Trophoblast cell (in vitro differentiated cells and primary cell): ENCODE results near the gene PPFIA2.

Experiments
- DNase-seq, 2 donors: peaks; one replicate each; pipeline ENCODE4 v3.0.0-alpha.2; 2016
- H2AFZ ChIP-seq: 2 replicates; pipeline ENCODE4 v1.6.1; 2013; ENCODE audit warnings: low read length, moderate library complexity, mild to moderate bottlenecking; ENCODE audit not compliant: insufficient read depth, poor library complexity
- H2AK5ac ChIP-seq: 2 replicates; pipeline ENCODE4 v1.6.1; 2013; ENCODE audit warnings: mild to moderate bottlenecking, low read length
- H2BK120ac ChIP-seq: 2 replicates; pipeline ENCODE4 v1.6.1; 2013; ENCODE audit warnings: low read length, mild to moderate bottlenecking, moderate library complexity; ENCODE audit not compliant: insufficient read depth, poor library complexity
- H2BK12ac ChIP-seq: 2 replicates; pipeline ENCODE4 v1.6.1; 2013; ENCODE audit warnings: mild to moderate bottlenecking, low read length, moderate library complexity
- H2BK5ac ChIP-seq: 2 replicates; pipeline ENCODE4 v1.6.1; 2013; ENCODE audit warnings: low read length, low read depth, moderate library complexity, mild to moderate bottlenecking; ENCODE audit not compliant: poor library complexity
- H3K14ac ChIP-seq: 2 replicates; pipeline ENCODE4 v1.6.1; 2013; ENCODE audit warnings: mild to moderate bottlenecking, low read length
- H3K18ac ChIP-seq: 2 replicates; pipeline ENCODE4 v1.6.1; 2013; ENCODE audit warnings: mild to moderate bottlenecking, low read length
- H3K23ac ChIP-seq: 2 replicates; pipeline ENCODE4 v1.6.1; 2013; ENCODE audit warnings: low read length
- H3K27ac ChIP-seq: 2 replicates; pipeline ENCODE4 v1.5.1; 2013; ENCODE audit warnings: low read depth, mild to moderate bottlenecking, inconsistent platforms, low read length, moderate library complexity
- H3K27me3 ChIP-seq: 2 replicates; pipeline ENCODE4 v1.6.1; 2013; ENCODE audit warnings: inconsistent platforms, mild to moderate bottlenecking, low read length, moderate library complexity; ENCODE audit not compliant: insufficient read depth
- H3K36me3 ChIP-seq, 2 experiments: 1 replicate in 1 of 2; 2 replicates in 1 of 2; pipeline ENCODE4 v1.6.1; 2013; ENCODE audit warnings: low read length in 2 of 2, mild to moderate bottlenecking in 2 of 2, moderate library complexity in 1 of 2; ENCODE audit not compliant: insufficient read depth in 2 of 2, control insufficient read depth in 1 of 2
- H3K4ac ChIP-seq: 2 replicates; pipeline ENCODE4 v1.6.1; 2013; ENCODE audit warnings: low read depth, mild to moderate bottlenecking, low read length, moderate library complexity
- H3K4me1 ChIP-seq, 2 experiments: 1 replicate in 1 of 2; 2 replicates in 1 of 2; pipeline ENCODE4 v1.6.1; 2013; ENCODE audit warnings: low read length in 2 of 2, mild to moderate bottlenecking in 2 of 2, moderate library complexity in 1 of 2; ENCODE audit not compliant: insufficient read depth in 2 of 2, control insufficient read depth in 1 of 2
- H3K4me2 ChIP-seq: 2 replicates; pipeline ENCODE4 v1.6.1; 2013; ENCODE audit warnings: inconsistent platforms, mild to moderate bottlenecking, low read length, moderate library complexity
- H3K4me3 ChIP-seq: 2 replicates; pipeline ENCODE4 v1.5.1; 2013; ENCODE audit warnings: mild to moderate bottlenecking, low read depth, low read length, inconsistent platforms
- H3K79me1 ChIP-seq: one replicate; pipeline ENCODE4 v1.6.1; 2013; ENCODE audit warnings: low read length
- H3K79me2 ChIP-seq: 2 replicates; pipeline ENCODE4 v1.6.1; 2013; ENCODE audit warnings: low read length, mild to moderate bottlenecking; ENCODE audit not compliant: control insufficient read depth, insufficient read depth, poor library complexity
- H3K9ac ChIP-seq: 2 replicates; pipeline ENCODE4 v1.6.1; 2013; ENCODE audit warnings: mild to moderate bottlenecking, low read length
- H3K9me3 ChIP-seq: 2 replicates; pipeline ENCODE4 v1.6.1; 2013; ENCODE audit warnings: low read depth, mild to moderate bottlenecking, control low read depth, inconsistent platforms, low read length; ENCODE audit not compliant: insufficient read depth
- H4K12ac ChIP-seq: 2 replicates; pipeline ENCODE4 v1.6.1; 2013; ENCODE audit warnings: low read depth, mild to moderate bottlenecking, low read length, moderate library complexity
- H4K8ac ChIP-seq: 2 replicates; pipeline ENCODE4 v1.6.1; 2013; ENCODE audit warnings: low read depth, mild to moderate bottlenecking, low read length, moderate library complexity
- H4K91ac ChIP-seq: one replicate; pipeline ENCODE4 v1.6.1; 2013; ENCODE audit warnings: low read depth, mild to moderate bottlenecking, low read length, moderate library complexity
- WGBS: extraction: QIAGEN DNeasy Blood & Tissue Kit; methylation state at CpG from one replicate; pipeline ENCODE4 v1.1.7; 2013; ENCODE audit warnings: missing lambda C conversion rate; ENCODE audit not compliant: insufficient read length, insufficient coverage; ENCODE audit errors: extremely low coverage; 5-methylcytosine and 5-hydroxymethylcytosine counted together

The PPFIA2 gene

GRCh38 chr12:81354327-81354932 lies 404.7 kb downstream of the PPFIA2 start:
- Histone ChIP-seq H3K9ac (no peak overlapping the region), H2BK120ac (no peak overlapping the region), H2AK5ac (no peak overlapping the region), H4K91ac (no peak overlapping the region), H3K23ac (no peak overlapping the region), H3K79me2 (no peaks in the 10 kb centered on the region), H3K4me2 (no peak overlapping the region), H2BK5ac (no peak overlapping the region), H2AFZ (no peak overlapping the region), H3K4ac (no peak overlapping the region), H3K4me1 (no peaks in the 10 kb centered on the region), H3K79me1 (no peaks in the 10 kb centered on the region), H4K8ac (no peak overlapping the region), H3K36me3 (no peaks in the 10 kb centered on the region), H3K27me3 (no peaks in the 10 kb centered on the region), H3K18ac (no peak overlapping the region), H3K4me3 (no peak overlapping the region), H3K14ac (no peak overlapping the region), H3K9me3 (no peaks in the 10 kb centered on the region), H4K12ac (no peak overlapping the region), H3K27ac (no peak overlapping the region), H2BK12ac (no peak overlapping the region)
- no CpG with 5 or more reads among the region's 5 CpGs for WGBS
- no peak for DNase-seq

GRCh38 chr12:81350309-81350708 lies 408.8 kb downstream of the PPFIA2 start:
- Histone ChIP-seq H3K79me1 (no peaks in the 10 kb centered on the region), H3K4me3 (no peak overlapping the region), H3K9me3 (no peaks in the 10 kb centered on the region), H3K9ac (no peak overlapping the region), H3K36me3 (no peaks in the 10 kb centered on the region), H3K14ac (no peak overlapping the region), H3K79me2 (no peaks in the 10 kb centered on the region), H3K27ac (no peak overlapping the region), H4K8ac (no peak overlapping the region), H4K12ac (no peak overlapping the region), H2AFZ (no peak overlapping the region), H2AK5ac (no peak overlapping the region), H3K4me1 (no peaks in the 10 kb centered on the region), H3K27me3 (no peaks in the 10 kb centered on the region), H3K23ac (no peak overlapping the region), H2BK5ac (no peak overlapping the region), H3K18ac (no peak overlapping the region), H4K91ac (no peak overlapping the region), H3K4me2 (no peak overlapping the region), H3K4ac (no peak overlapping the region), H2BK120ac (no peak overlapping the region), H2BK12ac (no peak overlapping the region)
- WGBS = no CpG with 5 or more reads among the region's 2 CpGs
- no peak for DNase-seq

GRCh38 chr12:81347404-81347803 lies 411.7 kb downstream of the PPFIA2 start:
- Histone ChIP-seq H3K27ac (no peak overlapping the region), H3K79me1 (no peaks in the 10 kb centered on the region), H4K12ac (no peak overlapping the region), H3K4me3 (no peak overlapping the region), H3K4me1 (no peaks in the 10 kb centered on the region), H3K18ac (no peak overlapping the region), H3K79me2 (no peaks in the 10 kb centered on the region), H3K27me3 (no peaks in the 10 kb centered on the region), H4K8ac (no peak overlapping the region), H3K14ac (no peak overlapping the region), H3K9me3 (no peaks in the 10 kb centered on the region), H3K4me2 (no peak overlapping the region), H2AK5ac (no peak overlapping the region), H2AFZ (no peak overlapping the region), H3K4ac (no peak overlapping the region), H2BK5ac (no peak overlapping the region), H4K91ac (no peak overlapping the region), H3K9ac (no peak overlapping the region), H2BK120ac (no peak overlapping the region), H2BK12ac (no peak overlapping the region), H3K36me3 (no peaks in the 10 kb centered on the region), H3K23ac (no peak overlapping the region)
- no peak for DNase-seq
- WGBS = no CpG with 5 or more reads among the region's 5 CpGs

GRCh38 chr12:81340910-81341309 lies 418.2 kb downstream of the PPFIA2 start:
- Histone ChIP-seq H2BK5ac (no peak overlapping the region), H4K91ac (no peak overlapping the region), H2BK12ac (no peak overlapping the region), H3K79me1 (no peaks in the 10 kb centered on the region), H3K4me2 (no peak overlapping the region), H3K36me3 (no peaks in the 10 kb centered on the region), H2AK5ac (no peak overlapping the region), H3K18ac (no peak overlapping the region), H3K9me3 (no peaks in the 10 kb centered on the region), H3K27ac (no peak overlapping the region), H3K27me3 (no peaks in the 10 kb centered on the region), H3K9ac (no peak overlapping the region), H2AFZ (no peak overlapping the region), H3K23ac (no peak overlapping the region), H4K8ac (no peak overlapping the region), H2BK120ac (no peak overlapping the region), H3K4ac (no peak overlapping the region), H3K79me2 (no peaks in the 10 kb centered on the region), H3K14ac (no peak overlapping the region), H3K4me3 (no peak overlapping the region), H3K4me1 (no peaks in the 10 kb centered on the region), H4K12ac (no peak overlapping the region)
- no peak for DNase-seq
- WGBS = no CpG with 5 or more reads among the region's 5 CpGs
